GM12878 (cell line): Measurements from ENCODE around the gene MPC1. TPM values are rescaled to one million over a fixed set of nuclear protein-coding genes. Genes with fewer than 3 reads are reported as not detected.

Experiments used
- ATAC-seq: fragments of 200-7000 bp; cut with Tn5 transposase; 3 replicates; pipeline ENCODE4 v1.9.1; 2020; ENCODE audit warnings: mild to moderate bottlenecking, moderate library complexity
- BruUV-seq: library from RNA; stranded (reverse); fragments of 400-500 nt; replicated peaks from 2 replicates; lab custom pipeline; 2021; lab: Mats Ljungman, UMichigan
- CTCF ChIA-PET: fragments of 300-600 bp; sonication (Branson Sonifier 250); formaldehyde crosslinking; extraction: SDS; loops from one replicate; lab custom pipeline; 2021; ENCODE audit warnings: inconsistent platforms; lab: Yijun Ruan, JAX
- POLR2A ChIA-PET: fragments of 350-600 bp; formaldehyde crosslinking; extraction: SDS; loops from one replicate; lab custom pipeline; 2021; ENCODE audit warnings: inconsistent platforms; lab: Charles Lee
- RAD21 ChIA-PET: fragments of 300-600 bp; sonication (Branson Sonifier 250); formaldehyde crosslinking; loops from one replicate; lab custom pipeline; 2023; ENCODE audit warnings: antibody characterized with exemption; ENCODE audit not compliant: unreplicated experiment; lab: Charles Lee
- SMC1A ChIA-PET: fragments of 300-600 bp; sonication (Branson Sonifier 250); formaldehyde crosslinking; loops from one replicate; lab custom pipeline; 2023; ENCODE audit not compliant: unreplicated experiment, uncharacterized antibody; lab: Charles Lee
- DNase-seq: peaks from one replicate; pipeline ENCODE4 v3.0.0-alpha.2; 2011; ENCODE audit warnings: low read depth, low spot score
- FAIRE-seq: peaks from 3 replicates; lab custom pipeline; 2011; peaks lifted over from hg19 to GRCh38; lab: Jason Lieb, UNC
- H2AFZ ChIP-seq: 2 replicates; pipeline ENCODE4 v1.6.0; 2011; ENCODE audit warnings: low read depth, low read length, control low read depth; ENCODE audit not compliant: control insufficient read depth
- H3K27ac ChIP-seq: 2 replicates; pipeline ENCODE4 v1.5.1; 2011; ENCODE audit warnings: control low read depth; ENCODE audit not compliant: control insufficient read depth, insufficient read depth
- H3K27me3 ChIP-seq, 2 experiments: replicated peaks in 1 of 2; 2 replicates each; pipeline versions ENCODE4 v1.6.0 to v1.6.1; 2011; ENCODE audit warnings: low read length in 1 of 2; ENCODE audit not compliant: control insufficient read depth in 2 of 2, insufficient read depth in 2 of 2
- H3K36me3 ChIP-seq, 2 experiments: 2 replicates each; pipeline ENCODE4 v1.5.1; 2011; ENCODE audit warnings: low read length in 1 of 2; ENCODE audit not compliant: control insufficient read depth in 2 of 2, insufficient read depth in 2 of 2
- H3K4me1 ChIP-seq: 2 replicates; pipeline ENCODE4 v1.6.1; 2011; ENCODE audit warnings: mild to moderate bottlenecking, low read length, moderate library complexity, mixed read lengths; ENCODE audit not compliant: control insufficient read depth, insufficient read depth
- H3K4me2 ChIP-seq: 2 replicates; pipeline ENCODE4 v1.6.0; 2011; ENCODE audit warnings: control low read depth; ENCODE audit not compliant: control insufficient read depth, insufficient read depth
- H3K4me3 ChIP-seq: fragments of 200-600 bp; sonication (generic); 2 replicates; pipeline ENCODE4 v1.5.1; 2016
- H3K79me2 ChIP-seq: 2 replicates; pipeline ENCODE4 v1.6.0; 2011; ENCODE audit warnings: low read length; ENCODE audit not compliant: control insufficient read depth, insufficient read depth
- H3K9ac ChIP-seq: 2 replicates; pipeline ENCODE4 v1.8.0; 2011; ENCODE audit warnings: low read length, control low read depth, mixed read lengths; ENCODE audit not compliant: control insufficient read depth, insufficient read depth
- H3K9me3 ChIP-seq: replicated peaks from 3 replicates; pipeline ENCODE4 v1.5.1; 2011; ENCODE audit warnings: mild to moderate bottlenecking, low read length; ENCODE audit not compliant: control insufficient read depth, insufficient read depth
- H4K20me1 ChIP-seq: 2 replicates; pipeline ENCODE4 v1.6.0; 2011; ENCODE audit not compliant: control insufficient read depth, insufficient read depth
- BRCA1 ChIP-seq: IDR thresholded peaks from 2 replicates; pipeline ENCODE4 v1.6.1; 2011; ENCODE audit warnings: low read depth, low read length, improper control_type of control experiment
- CUX1 ChIP-seq: IDR thresholded peaks from 2 replicates; pipeline ENCODE4 v1.6.1; 2012; ENCODE audit warnings: improper control_type of control experiment, low read depth, low read length; ENCODE audit not compliant: insufficient replicate concordance
- NFIC ChIP-seq: IDR thresholded peaks from 2 replicates; pipeline ENCODE4 v1.6.1; 2012; ENCODE audit warnings: low read depth, mild to moderate bottlenecking, inconsistent platforms, low read length, moderate library complexity
- SUPT20H ChIP-seq: IDR thresholded peaks from 2 replicates; pipeline ENCODE4 v1.6.1; 2011; ENCODE audit warnings: low read depth, mild to moderate bottlenecking, low read length, moderate library complexity, borderline replicate concordance; ENCODE audit not compliant: control insufficient read depth
- ZNF592 ChIP-seq: fragments of 450-650 bp; IDR thresholded peaks from 2 replicates; pipeline ENCODE4 v1.6.1; 2017; ENCODE audit warnings: mild to moderate bottlenecking, moderate library complexity
- WGBS: methylation state at CpG from one replicate; pipeline ENCODE4 v1.1.6; 2016; ENCODE audit warnings: low lambda C conversion rate; ENCODE audit not compliant: insufficient replicate concordance, insufficient coverage; ENCODE audit errors: missing lambda C conversion rate; 5-methylcytosine and 5-hydroxymethylcytosine counted together
- in situ Hi-C: fragments of 300-500 bp; cut with MboI; formaldehyde crosslinking; loops from 9 replicates; pipeline ENCODE4 v1.14.3; 2018; ENCODE audit warnings: mixed read lengths
- intact Hi-C: fragments of 100-400 bp; cut with micrococcal nuclease; formaldehyde crosslinking; loops from one replicate; pipeline ENCODE4 v1.14.2; 2022; ENCODE audit not compliant: unreplicated experiment
- polyA plus RNA-seq, 11 experiments: library from polyadenylated mRNA; depleted of rRNA in 4 of 11; unstranded in 6 of 11; stranded (reverse) in 5 of 11; fragments of >200 nt; fragmentation: Nextera tagmentation in 4 of 11; fragmentation: Illumina TruSeq in 1 of 11; extraction: Ambion mirVana in 4 of 11; extraction: Trizol in 1 of 11; gene quantifications; 1 replicate in 1 of 11; 2 replicates in 10 of 11; pipeline versions ENCODE4 v1.2.1 to v1.2.3, GENCODE V29; 2011 to 2016; ENCODE audit warnings: inconsistent platforms in 2 of 11, missing spikeins in 2 of 11, low read depth in 1 of 11
- total RNA-seq, 4 experiments: library from RNA; depleted of rRNA in 3 of 4; stranded (reverse); fragments of >200 nt in 3 of 4; fragmentation: Illumina TruSeq in 1 of 4; extraction: Trizol in 1 of 4; gene quantifications; 2 replicates each; pipeline versions ENCODE4 v1.2.1 to v1.2.3, GENCODE V29; 2013 to 2021

The MPC1 gene
- total and polyA plus RNA-seq, 10 of the 15 experiments (the other 5 are each of a cell fraction or from before 2014, with no cell fraction given) = 53.2 to 177 (median 78.8) TPM

DNA sequence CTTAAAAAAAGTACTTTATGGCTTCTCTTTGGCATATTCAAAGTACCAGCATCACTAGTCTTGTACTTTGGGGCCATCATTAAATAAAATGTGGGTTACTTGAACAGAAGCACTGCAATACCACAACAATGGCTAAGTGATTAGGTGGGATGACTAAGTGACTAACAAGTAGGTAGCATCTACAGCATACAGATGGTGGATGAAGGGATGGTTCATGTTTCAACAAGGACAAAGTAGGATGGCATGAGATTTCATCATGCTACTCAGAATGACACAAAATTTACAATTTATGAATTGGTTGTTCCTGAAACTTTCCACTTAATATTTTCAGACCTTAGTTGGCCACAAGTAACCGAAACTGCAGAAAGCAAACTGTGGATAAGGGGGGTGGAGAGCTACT is 7.7 kb downstream of the MPC1 start:
- DNase-seq (no peak), ATAC-seq (no peak), FAIRE-seq (no peak)
- Histone ChIP-seq H3K27ac (no peak overlapping the region), H3K4me2 (no peak overlapping the region), H4K20me1 (no peaks in the 10 kb centered on the region), H3K9me3 (no peaks in the 10 kb centered on the region), H3K79me2 (peaks cover 11% of the 10 kb centered on the region), H3K9ac (no peak overlapping the region), H2AFZ (no peak overlapping the region), H3K27me3 (no peaks in the 10 kb centered on the region), H3K4me1 (no peaks in the 10 kb centered on the region), H3K36me3 (no peaks in the 10 kb centered on the region), H3K4me3 (no peak overlapping the region)
- RAD21 ChIA-PET = interaction anchor here (2.9 kb wide), 1 partner anchor 62 kb away, joined by 13 read pairs; no protein-coding TSS in a partner anchor
- intact Hi-C loops = no loop called here
- TF ChIP-seq ZNF592 (no peak), NFIC (no peak), SUPT20H (no peak), BRCA1 (no peak), CUX1 (no peak)
- WGBS = 55% methylated on average over 1 of the region's 1 CpG
- in situ Hi-C loops = no loop called here
- CTCF ChIA-PET = interaction anchor here (0.7 to 7.4 kb wide), 2 partner anchors 25 to 62 kb away, joined by 4 to 63 read pairs; no protein-coding TSS in a partner anchor
- POLR2A ChIA-PET = no interaction called here
- BruUV-seq = no TSS peak
- SMC1A ChIA-PET = no interaction called here
